Fibroblast of skin of scalp (primary cell): ENCODE measurements around the gene ADGB. TPM values are rescaled to one million over a fixed set of nuclear protein-coding genes. Genes with fewer than 3 reads are reported as not detected.
A peak's percentile ranks its signal among the peaks of the same experiment; 100 is the strongest.
"Not testable (repeated sequence)": the region's sequence is repeated elsewhere in the genome, so short reads cannot be mapped to it uniquely, and the experiment has no call there.

ENCODE experiments used
- DNase-seq: peaks from one replicate; pipeline ENCODE4 v3.0.0-alpha.2; 2013
- polyA plus RNA-seq, 2 experiments: library from polyadenylated mRNA; unstranded; fragments of 120-200 nt; gene quantifications; one replicate each; pipeline ENCODE4 v1.2.1, GENCODE V29; 2013; ENCODE audit not compliant: insufficient read length in 2 of 2

ADGB gene
- polyA plus RNA-seq (2013, experiment 1 of 2; ENCODE audit: insufficient read length) = not detected
- polyA plus RNA-seq (2013, experiment 2 of 2; ENCODE audit: insufficient read length) = not detected

DNA sequence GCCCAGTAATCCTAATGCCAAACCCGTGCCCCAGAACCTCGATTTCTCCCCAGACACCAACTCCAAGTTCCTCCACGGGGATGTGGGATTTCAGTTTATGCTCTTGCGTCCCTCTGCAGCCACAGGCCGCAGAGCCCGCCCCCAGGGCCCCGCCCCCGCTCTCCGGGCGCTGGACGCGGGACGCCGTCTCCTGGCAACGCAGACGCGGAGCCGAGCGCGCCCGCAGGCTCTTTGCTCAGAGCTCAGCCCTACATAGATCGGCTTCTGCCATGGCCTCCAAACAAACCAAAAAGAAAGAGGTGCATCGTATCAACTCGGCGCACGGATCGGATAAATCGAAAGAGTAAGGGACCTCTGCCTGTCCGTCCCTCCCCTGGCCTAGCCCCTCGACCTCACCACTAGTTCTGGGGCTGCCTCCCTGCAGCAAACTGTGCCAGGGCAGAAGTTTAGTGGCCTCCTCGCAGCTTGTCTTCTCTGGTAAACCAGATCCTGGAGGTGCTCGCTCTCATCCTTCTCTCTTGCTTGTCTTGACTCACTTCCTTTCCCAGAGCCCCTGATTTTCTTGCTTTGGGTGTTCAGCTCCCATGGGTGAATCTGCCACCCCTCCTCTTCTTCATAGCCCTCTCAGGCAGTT lies at the start of gene ADGB:
ADGB (plus strand) TSS at position 201 of the 634 bp plus-strand sequence; CDS start at position 270, 69 bp downstream.
- DNase-seq = peak; percentile 53

DNA sequence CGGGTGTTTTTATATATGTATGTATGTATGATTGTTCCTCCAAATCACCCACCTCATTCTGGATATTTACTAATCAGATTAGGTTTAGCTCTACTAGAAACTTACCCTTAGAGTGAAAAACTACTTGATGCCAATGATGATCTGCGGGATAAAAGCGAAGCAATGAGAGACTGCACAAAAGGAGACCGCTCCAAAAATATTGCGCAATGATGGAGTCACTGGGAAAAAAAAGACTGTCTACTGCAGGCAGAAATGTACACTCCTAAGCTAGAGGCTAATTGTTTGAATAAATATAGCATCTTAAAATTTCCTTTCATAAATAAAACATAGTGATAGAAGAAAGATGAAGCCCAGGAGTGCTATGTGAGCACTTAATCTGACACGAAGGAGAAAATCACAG lies 47.9 kb upstream of the ADGB start:
- DNase-seq = peak; percentile 42

DNA sequence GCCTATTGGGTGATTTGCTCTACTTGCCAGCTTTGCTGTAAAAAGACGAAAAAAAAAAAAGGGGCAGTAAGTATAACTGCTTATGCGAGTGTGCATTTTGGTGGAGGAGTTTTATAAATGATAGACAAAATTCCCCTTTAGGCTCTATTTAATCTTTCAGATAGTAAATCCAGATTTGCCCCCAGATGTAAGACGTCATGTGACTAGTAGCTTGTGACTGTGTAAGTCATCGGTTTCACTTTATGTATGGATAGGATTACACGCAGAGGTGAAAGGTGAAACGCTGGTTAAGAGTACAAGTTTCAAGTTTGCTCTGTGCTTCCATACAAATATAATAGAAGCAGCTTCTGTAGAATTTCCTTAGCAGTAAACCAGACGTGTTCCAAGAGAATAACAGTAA lies 47.2 kb upstream of the ADGB start:
- no peak for DNase-seq

DNA sequence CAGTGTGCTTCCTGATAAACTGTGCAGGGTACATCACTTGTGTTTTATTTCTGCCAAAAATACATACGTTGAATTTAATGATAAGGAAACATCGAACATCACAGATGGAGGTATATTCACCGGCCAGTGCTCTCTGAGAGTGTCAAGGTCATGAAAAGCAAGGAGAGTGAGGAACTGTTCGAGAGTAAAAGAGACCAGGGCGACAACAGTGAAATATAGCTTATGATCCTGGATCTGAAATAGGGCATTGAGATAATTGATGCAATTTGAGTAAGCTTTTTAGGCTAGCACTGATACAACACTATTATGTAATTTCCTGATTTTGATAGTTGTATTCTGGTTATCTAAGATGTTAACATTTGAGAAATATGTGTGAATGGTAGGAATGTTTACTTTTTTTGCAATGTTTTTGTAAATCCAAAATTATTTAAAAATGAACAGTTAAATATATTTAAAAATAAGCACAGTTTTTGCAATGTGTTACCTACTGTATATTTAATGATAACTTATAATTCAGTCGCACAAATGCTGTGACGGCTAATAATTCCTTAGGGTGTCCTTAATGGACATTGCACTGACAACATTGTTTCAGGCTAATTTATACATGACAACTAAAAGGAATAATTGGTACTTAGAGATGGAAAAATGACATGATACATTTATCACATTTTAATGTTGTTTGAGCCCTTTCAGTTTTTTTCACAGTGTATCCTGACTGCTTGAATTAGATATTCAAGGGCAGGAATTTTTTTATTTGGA lies 45.2 kb upstream of the ADGB start:
- DNase-seq = no peak

DNA sequence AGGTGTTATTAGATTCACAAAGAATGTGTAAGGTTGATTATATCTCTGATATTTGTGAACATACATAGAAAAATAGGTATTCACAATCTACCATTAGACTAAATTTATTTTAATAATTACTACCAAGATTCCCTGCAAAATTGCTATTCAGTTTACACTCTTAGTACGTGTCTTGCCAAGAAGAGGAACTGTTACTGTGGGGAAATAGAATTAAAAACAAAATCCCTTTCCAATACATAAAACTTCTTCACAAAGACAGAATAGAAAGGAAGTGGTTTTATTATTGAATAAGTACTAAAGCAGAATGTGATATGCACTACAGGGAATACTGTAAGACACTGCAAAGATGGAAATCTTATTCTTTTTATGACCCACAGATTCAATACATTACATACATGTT lies 38.2 kb upstream of the ADGB start:
- DNase-seq = no peak

DNA sequence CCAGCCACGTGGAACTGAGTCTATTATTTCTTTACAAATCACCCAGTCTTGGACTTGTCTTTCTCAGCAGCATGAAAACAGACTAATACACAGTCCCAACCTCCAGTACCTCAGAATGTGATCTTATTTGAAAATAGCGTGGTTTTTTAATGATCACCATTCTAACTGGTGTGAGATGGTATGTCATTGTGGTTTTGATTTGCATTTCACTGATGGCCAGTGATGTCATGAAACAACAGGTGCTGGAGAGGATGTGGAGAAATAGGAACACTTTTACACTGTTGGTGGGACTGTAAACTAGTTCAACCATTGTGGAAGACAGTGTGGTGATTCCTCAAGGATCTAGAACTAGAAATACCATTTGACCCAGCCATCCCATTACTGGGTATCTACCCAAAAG lies 32.1 kb upstream of the ADGB start:
- DNase-seq = not testable (repeated sequence)

DNA sequence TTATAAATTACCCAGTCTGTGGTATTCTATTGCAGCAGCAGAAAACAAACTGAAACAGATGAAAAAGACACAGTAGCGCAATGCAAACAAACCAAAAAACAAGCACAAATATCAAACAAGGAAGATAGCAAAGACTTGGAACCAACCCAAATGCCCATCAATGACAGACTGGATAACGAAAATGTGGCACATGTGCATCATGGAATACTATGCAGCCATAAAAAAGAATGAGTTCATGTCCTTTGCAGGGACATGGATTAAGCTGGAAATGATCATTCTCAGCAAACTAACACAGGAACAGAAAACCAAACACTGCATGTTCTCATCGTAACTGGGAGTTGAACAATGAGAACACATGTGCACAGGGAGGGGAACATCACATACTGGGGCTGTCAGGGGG lies 30.2 kb upstream of the ADGB start:
- DNase-seq = not testable (repeated sequence)

DNA sequence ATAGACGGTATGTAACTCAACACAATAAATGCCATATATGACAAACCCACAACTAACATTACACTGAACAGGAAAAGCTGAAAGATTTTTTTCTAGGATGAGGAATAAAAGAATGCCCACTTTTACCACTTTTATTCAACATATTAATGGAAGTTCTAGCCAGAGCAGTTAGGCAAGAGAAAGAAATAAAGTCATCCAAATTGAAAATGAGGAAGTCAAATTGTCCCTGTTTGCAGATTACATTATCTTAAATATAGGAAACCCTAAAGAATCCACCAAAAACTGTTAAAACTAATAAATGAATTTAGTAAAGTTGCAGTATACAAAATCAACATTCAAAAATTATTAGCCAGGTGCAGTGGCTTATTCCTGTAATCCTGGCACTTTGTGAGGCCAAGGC lies 24.6 kb upstream of the ADGB start:
- no peak for DNase-seq

DNA sequence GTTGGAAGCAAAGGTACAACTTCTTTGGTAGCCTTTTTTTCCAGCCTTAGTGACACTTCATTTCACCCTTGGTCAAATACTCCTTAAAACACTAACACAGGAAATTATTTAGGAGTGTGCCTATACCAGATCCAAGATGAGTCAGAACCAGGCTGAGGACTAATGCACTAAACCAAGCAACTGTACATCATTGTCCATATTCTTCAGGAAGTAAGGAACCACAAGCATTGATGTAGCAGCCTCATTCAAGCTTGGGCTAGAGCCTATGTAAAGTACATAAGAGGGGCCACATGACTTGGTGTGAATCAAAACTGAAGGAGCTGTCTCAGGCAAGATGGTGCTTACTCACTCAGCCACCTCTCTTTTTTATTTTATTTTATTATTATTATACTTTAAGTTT lies 20.7 kb upstream of the ADGB start:
- no peak for DNase-seq

DNA sequence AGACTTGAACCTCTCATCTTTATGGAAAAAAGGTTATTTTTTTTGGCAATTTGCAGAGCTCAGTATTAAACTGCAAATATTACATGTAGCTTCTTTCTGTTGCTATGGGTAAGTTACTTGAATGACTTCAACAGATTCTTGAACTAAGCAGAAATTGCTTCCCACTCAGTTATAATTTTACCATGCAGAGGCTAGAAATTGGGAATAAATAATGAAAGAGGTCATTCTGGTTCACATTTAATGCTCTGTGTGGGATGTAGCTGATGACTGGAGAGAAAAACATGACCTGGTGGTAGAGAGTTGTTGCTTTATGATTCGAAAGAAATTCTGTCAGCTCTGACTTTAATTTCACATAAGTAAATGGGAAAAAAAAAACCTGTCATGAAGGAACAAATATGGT lies 16.8 kb upstream of the ADGB start:
- no peak for DNase-seq

DNA sequence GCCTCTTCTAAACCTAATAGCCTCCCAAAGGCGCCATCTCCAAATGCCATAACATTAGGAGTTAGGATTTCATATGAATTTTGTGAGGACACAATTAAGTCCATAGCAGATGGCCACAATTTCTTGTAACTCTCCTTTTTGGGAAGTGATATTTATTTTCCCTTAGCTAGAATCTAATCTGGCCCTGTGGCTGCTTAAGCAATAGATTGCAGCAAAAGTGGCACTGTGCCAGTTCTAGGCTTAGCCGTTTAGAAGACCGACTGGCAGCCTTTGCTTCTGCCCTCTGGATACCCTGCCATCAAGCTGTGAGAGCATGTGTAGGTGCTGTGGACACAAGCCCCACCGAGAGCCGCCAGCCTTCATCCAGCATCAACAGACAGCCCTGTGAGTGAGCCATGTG lies 15.9 kb upstream of the ADGB start:
- peak; percentile 9 for DNase-seq

DNA sequence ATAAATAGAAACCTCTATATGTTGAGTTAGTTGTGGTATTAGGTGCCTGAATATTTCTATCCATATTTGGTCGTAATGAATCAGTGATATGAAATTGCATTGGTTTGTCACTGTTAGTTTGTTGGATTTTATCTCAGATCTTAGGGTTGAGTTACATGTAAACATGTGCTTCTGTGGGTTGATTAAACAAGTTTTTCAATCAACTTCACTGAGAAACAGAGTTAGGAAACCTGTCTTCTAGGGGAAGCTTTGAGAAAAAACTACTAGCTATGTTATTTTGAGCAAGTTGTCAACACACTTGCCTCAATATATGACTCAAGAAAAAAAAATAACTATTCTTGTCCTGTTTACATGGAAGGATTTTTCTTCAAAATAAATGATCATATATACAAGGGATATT lies 14.8 kb upstream of the ADGB start:
- DNase-seq = peak; percentile 12

DNA sequence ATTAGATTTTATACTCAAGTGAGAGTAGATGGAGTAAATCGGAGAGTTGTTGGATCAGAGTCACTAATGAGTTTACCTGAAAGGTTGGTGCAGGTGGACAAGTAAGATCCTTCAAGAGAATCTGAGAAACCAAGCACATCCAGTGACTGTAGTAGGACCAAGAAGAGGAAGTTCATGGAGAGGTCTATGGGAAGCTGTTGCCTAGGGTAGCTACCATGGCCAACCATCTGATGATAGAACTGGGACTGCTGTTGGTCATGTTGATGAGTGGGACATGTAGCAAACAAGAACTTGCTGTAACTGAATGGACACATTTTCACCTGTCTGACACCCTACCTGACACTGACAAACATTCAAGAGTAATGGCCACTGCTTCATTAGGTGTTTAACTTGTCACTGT lies 11.3 kb upstream of the ADGB start:
- DNase-seq = no peak

DNA sequence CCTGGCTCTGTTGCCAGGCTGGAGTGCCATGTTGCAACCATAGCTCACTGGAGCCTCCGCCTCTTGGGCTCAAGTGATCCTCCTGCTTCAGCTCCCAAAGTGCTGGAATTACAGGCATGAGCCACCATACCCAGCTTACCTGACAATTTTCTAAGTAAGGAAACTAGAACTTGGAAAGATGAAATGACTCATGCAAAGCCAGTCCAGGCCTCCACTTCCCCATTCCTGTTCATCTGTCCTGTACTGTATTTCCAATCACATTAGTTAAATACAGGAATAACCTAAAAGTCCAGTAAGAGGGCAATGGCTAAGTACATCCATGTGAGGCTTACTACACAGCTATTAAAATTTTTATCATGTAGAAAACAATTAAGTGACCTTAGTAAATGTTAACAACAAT lies 8.3 kb upstream of the ADGB start:
- no peak for DNase-seq

DNA sequence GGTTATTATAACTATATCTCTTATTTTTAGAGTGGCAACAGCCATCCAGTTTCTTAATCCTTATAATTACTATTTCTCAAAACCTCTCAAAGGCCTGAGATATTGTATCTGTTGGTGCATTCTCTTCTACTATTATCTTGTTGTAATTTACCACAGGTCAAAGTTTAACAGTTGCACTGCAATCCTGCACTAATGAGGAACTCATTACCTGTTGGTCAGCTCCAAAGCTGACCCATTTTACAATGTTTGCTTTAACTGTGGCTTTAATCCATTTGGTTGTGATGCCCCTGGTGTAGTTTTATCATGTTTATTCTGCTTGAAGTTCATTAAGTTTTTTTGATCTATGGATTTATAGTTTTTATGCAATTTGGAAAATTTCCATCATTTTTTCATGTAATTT lies 6.3 kb upstream of the ADGB start:
- DNase-seq = no peak

DNA sequence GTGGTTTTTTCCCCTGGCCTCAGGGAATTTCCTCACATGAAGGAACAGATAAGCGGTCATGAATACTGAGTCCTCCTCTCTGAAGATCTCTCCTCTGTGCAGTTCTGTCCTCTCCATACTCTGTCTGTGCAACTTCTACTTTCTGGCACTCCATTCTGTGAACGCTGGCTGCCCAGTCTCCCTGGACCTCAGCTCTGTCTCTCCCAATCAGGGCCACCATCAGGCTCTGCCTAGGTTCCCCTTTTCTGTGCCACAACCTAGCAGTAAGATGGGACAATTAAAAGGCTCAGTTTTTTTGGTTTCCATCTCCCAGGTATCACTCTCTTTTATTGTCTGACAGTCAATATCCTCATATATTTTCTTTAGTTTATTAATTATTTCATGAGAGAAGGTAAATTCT lies 4.8 kb upstream of the ADGB start:
- DNase-seq = no peak

DNA sequence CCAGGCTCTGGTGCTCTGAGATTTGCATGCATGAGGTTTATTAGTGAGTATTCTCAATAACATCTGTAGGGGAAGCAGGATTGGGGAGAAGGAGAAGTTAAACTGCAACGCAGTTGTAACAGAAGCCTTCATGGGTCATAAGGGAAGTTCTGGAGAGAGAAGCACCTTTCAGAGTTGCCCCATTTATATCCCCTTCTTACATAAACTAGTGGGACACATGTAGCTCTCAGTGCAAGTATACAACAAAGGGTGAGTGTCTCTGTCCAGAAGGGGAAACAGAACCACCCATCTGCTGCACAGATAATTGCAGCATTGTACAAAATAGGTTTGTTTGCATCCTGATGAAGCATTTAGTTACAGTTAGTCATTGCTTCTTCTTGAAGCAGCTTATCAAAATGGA lies 4.3 kb upstream of the ADGB start:
- no peak for DNase-seq

DNA sequence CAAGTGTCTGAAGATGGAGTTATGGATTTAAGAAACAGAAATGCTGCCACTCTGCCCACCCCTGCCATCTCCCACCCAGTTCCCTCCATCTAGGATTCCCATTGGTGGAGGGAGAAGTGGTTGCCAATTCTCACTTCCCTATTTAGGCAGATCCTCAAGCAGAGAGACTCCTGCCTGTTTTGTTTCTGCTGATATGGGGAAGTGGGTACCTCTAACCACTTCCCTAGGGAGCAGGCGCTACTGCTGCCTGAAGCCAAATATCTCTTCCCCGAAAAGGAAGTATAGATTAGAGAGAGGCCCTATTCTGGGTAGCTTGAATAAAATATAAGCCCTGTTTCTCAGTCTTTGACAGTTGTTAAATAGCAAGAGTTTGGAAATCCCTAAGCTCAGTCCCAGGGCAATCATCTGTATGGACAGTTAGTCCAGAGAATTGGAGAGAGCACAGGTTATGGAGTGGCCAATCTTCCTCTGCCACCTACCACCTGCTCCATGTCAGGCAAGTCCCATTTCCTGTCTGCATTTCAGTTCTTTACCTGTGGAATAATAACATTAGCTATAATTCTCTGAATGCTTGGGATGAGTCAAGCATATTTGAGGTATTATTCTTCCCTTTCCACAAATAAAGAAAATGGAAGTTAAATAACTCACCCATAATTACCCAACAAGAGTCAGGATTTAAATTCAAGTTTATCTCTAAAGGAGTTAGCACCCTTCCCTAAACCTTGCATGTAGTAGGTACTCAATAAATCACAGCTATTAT lies 2.6 kb upstream of the ADGB start:
- no peak for DNase-seq

DNA sequence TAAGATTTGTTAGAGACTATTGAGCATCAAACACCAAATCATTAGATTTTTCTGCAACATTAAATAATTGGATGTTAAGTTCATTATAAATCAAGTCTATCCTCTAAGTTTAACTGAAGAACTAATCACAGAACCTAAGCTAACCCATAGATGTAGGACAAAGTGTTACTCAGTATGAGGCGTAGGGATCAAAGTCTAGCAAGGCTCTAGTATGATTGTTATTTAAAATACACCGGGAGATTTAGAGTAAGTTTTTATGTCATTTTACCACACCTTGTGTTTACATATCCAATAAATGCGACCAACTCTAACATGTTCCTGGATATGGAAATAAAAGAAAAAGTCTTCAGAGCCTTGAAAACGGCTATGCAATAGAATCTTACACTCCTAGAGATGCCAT lies 2.6 kb downstream of the ADGB start:
- no peak for DNase-seq

DNA sequence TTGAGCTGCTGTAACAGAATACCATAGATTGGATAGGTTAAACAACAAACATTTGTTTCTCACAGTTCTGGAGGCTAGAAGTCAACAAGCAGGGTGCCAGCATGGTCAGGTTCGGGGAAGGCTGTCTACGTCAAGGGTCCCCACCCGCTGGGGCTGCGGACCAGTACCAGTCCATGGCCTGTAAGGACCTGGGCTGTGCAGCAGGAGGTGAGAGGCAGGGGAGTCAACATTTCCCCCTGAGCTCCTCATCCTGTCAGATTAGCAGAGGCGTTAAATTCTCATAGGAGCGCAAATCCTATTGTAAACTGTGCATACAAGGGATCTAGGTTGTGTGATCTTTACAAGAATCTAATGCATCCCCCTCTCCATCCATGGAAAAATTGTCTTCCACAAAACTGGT lies 3.8 kb downstream of the ADGB start:
- DNase-seq = no peak

DNA sequence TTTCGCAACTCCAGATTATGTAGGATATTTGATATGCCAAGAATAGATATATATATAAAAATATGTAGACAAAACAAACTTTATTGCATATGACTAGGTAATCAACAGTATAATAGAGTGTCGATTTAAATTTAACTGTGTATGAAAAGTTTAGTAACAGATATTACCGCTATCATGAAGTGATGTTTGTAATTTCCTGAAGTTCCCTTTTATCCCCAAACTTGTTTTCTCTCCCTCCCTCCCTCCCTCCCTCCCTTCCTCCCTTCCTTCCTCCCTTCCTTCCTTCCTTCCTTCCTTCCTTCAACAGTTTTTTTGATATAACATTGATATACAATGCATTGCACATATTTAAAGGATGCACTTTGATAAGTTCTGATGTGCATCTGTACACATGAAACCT lies 15.2 kb downstream of the ADGB start:
- DNase-seq = no peak

DNA sequence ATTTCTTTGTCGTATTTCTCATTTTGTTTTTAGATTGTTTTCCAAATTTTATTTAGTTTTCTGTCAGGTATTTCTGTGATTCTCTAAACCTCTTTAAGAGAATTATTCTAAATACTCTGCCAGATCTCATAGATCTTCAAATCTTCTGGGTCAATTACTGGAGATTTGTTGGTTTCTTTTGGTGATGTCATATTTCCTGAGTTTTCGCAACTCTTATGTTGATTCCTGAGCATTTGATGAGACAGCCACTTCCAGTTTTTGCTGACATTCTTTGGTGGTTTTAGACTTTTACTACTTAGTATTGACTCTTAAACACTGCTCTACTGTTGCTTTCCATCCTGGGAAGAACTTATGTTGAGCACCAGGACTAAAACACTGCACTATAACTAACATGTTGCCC lies 21.9 kb downstream of the ADGB start:
- no peak for DNase-seq

DNA sequence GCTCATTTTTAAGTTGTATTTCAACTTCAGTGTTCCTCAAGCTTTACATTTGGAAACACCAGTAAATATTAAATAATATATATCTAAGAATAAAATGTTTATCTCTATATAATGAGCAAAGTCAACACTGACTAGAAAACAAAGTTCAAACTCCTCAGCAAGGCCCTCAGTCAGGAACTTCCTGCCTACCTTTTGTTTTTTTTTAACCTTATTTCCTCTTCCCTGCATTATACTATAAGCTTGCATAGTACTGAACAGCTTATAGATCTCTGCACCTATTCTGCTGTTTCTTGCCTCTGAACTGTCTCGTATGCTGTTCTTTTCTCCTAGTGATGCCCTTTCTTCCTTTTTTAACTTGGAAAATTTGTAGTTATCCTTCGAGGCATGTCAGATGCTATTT lies 29.6 kb downstream of the ADGB start:
- no peak for DNase-seq

DNA sequence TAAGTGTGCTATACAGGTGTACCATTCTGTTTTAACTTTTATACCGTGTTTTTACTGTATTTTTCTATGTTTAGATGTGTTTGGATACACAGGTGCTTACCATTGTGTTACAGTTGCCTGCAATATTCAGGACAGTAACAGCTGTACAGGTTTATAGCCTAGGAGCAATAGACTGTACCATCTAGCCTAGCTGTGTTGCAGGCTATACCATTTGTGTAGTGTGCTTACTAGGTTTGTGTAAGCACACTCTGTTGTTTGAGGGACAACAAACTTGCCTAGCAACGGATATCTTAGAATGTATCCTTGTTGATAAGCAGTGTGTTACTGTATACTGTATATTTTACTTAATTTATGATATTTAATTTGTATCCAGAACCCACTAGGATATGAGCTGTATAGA lies 35.2 kb downstream of the ADGB start:
- no peak for DNase-seq
